Ramos (cell line): ENCODE data around the gene BSND.
"Not testable (repeated sequence)": the region's sequence is repeated elsewhere in the genome, so short reads cannot be mapped to it uniquely, and the experiment has no call there.

Source experiments
- in situ Hi-C: fragments of 300-500 bp; cut with MboI; formaldehyde crosslinking; loops from one replicate; pipeline ENCODE4 v1.14.3; 2022; ENCODE audit warnings: low sequenced_read_pairs; ENCODE audit not compliant: unreplicated experiment

The BSND gene

GRCh38 chr1:54998677-54999076, at the start of gene BSND:
BSND (plus strand) TSS chr1:54998933; CDS start chr1:54999187, 254 bp downstream.
- in situ Hi-C loops, result no loop called here

GRCh38 chr1:54949053-54949452, 49.7 kb upstream of the BSND start:
- in situ Hi-C loops, result loop anchor here (5.0 kb wide), 1 partner anchor 43 kb away; no protein-coding TSS in a partner anchor

DNA sequence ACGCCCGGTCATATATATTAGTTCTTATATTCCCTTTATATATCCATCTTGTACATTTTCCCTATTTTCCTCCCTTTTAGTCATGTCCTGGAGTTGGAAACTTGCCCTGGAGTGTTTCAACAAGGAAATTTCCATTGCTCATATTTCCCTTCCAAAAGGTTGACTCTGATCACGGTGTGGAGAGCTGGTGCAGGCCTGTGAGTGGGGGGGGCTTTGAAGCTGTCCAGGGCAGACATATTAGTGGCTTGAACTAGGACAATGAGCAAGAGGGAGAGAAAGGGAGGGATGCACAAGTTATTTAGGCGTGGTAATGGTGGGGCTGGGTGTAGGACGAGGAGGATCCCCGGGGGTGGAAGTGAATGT, 48.7 kb upstream of the BSND start:
- in situ Hi-C loops, result no loop called here

- in situ Hi-C loops, result no loop called here
Measured at GRCh38 chr1:54950369-54951163, 48.2 kb upstream of the BSND start.

GRCh38 chr1:54951810-54952226, 46.9 kb upstream of the BSND start:
- in situ Hi-C loops, result no loop called here

- in situ Hi-C loops, result no loop called here
Measured at GRCh38 chr1:54952950-54953718, 45.6 kb upstream of the BSND start.

DNA sequence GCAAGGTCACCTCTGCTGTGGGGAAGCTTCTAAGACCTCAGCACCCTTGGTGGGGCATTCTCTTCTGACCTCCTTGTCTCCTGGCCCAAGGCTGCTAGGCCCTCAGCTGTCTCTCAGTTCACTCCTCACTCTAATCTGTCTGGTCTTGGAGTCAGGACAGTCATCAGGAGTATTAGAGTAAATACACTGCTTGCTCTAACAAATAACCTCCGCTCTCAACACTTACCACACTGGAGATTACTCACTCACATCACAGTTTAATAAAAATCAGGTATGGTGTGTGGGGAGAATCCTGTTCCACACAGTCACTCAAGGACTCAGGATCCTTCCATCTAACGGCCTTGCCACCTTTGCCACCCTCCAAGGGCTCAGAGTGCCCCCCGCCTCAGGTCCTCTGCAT, 44.9 kb upstream of the BSND start:
- in situ Hi-C loops, result no loop called here

DNA sequence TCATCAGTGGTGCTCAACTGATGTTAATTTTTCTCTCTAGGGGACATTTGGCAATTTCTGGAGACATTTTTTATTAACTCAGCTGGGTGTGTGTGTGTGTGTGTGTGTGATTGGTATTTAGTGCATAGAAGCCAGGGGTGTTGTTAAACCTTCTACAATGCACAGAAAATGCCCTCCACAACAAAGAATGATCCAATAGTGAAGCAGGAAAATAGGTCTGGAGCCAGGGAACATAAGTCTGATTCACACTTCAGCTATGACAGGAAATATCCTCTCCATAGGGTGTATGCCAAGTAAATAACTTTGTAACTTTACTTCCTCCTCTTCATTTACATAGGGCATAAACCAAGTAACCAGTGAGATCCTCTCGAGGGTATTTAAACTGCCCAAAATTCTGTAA, 43.4 kb upstream of the BSND start:
- in situ Hi-C loops, result no loop called here

DNA sequence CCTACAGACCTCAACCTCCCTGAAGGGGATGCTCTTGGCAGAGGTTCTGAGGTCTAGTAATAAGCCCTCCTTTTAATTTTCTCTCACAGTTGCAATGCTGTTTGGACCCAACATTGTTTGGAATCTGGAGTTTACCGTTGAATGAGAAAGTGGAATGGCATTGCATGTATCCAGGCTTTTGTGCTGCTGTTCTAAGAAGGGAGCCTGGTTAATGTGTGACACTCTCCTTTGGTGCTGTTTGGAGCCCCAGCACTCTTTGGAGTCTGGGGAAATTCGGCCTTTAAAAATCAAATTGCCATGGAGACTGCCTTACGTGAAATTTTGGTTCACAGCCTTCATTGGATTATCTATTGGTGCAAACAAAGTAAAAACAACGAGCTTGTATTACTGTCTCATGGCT, 42.0 kb upstream of the BSND start:
- in situ Hi-C loops, result no loop called here

GRCh38 chr1:54959241-54959640, 39.5 kb upstream of the BSND start:
- in situ Hi-C loops, result no loop called here

GRCh38 chr1:54962612-54963395, 35.9 kb upstream of the BSND start:
- in situ Hi-C loops, result no loop called here

GRCh38 chr1:54963829-54964228, 34.9 kb upstream of the BSND start:
- in situ Hi-C loops, result not testable (repeated sequence)

DNA sequence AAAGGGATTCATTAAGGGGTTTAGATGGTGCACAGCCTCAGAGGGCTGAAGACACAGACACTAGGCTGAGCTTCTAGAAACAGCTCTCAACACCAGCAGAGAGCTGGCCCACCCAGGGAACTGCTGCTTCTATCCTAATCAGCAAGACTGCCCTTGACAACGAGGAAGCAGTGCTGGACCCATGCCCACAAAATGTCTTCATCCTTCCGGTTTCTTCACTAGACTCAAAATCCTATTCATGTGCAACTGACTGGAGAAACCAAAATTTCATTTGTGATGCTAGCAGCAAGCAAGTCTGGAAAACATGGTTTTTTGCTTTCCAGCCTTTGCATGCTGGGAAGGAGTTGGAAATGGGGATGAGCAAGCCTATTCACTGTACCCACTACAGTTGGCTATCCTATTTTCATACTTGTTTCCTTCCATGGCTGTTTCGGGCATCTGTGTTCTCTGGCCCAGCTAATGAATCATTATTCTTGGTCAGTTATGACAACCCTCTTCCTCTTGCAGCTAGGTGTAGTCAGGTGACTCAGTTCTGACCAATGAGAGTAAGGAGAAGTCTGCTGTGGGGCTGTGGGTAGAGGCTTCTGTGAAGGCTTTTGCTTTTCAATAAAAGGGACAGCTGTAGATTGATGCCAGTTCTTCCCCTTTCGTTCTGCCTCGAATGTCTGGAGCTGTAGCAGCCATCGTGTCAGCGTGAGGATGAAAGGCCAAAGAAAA, 33.0 kb upstream of the BSND start:
- in situ Hi-C loops, result no loop called here

DNA sequence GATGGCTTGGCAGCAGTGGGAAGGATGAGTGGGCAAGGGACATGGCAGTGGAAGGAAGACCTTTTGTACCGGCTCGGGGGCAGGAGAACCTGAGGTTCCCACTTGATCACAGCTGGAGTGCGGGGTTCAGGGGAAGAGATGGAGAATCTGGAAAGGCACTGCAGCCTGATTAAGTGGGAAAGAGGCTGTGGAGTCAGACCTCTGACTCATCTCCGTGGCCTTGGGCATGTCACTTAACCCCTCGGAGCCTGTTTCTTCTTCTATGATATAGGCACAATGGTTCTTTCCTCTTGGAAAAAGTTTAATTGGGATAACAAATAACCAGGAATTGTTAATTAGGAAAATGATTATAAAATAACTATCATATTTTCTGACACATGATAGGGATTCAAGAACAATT, 31.4 kb upstream of the BSND start:
- in situ Hi-C loops, result no loop called here

DNA sequence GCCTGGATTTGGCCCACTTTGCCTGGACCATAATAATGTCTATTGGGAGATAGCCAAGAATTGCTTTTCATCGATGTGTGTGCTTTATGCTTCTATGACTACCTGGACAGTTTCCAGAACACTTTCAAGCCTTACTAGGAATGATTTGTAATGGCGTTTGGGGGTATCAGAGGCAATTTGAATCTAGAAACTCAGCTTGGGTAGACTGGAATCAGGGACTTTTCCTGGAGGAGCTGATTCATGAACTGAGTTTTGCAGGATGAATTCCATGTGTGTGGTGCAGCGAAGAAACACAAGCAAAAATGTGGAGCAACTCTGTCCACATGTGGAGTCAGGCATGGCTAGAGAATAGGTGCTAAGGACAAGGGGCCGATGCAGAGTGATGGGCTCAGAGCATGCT, 30.2 kb upstream of the BSND start:
- in situ Hi-C loops, result no loop called here

DNA sequence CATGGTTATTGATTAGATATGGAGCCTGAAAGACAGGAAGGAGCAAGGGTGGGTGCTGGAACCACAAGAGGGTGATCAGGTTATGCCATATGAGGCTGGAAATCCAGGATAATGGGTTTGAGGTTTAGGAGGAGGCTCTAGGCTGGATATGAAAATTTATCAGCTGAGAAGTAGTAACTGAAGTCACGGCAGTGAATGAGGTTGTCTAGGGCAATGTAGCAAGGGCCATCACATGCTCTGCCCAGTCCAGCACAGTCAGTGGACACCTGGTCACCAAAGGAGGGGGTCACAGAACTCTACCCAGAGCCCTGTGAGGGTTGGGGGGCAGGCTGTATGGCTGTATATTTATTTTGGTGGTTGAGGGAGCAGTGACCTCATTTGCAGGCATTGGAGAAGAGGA, 28.9 kb upstream of the BSND start:
- in situ Hi-C loops, result no loop called here

DNA sequence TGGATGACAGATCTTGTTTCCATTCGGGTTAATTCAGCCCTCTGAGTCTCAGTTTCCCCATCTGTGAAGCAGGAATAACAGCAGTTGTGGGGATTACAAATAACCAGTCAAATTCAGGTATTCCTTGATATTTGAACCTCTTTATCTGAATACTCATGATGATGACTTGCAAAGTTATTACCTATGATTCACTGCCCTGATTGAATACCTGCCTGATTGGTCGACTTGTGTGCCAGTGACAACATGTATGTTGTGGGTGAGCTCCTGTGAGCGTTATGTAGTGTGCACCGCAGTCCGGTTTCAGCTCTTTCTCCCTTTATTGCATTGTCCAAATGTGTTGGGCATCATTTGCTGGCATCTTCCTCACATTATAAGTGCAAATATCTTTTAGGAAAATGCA, 27.8 kb upstream of the BSND start:
- in situ Hi-C loops, result no loop called here

GRCh38 chr1:54971317-54971791, 27.4 kb upstream of the BSND start:
- in situ Hi-C loops, result no loop called here

DNA sequence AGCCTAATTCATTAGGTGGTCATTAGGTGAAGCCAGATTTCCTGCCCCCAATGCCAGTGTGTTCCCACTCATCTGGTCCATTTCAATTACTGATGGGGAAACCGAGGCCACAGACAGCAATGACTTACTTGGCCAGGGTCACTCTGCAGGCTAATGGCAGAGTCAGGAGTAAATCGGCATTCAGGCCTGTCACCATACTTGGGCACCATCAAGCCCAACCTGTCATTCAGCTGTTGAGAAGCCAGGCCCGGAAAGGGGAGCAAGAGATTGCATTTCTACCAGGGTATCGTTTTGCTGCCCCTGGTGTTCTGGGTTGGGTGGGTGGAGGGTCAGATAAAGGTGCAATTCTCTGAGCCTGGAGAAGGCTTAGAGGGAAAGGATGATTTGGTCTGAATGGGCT, 26.3 kb upstream of the BSND start:
- in situ Hi-C loops, result no loop called here
